HepG2 (cell line): ENCODE results near the gene RBX1. TPM values are rescaled to one million over a fixed set of nuclear protein-coding genes. Genes with fewer than 3 reads are reported as not detected.

Experiments used
- HNRNPUL1 ChIP-seq: fragments of 200-400 bp; formaldehyde crosslinking; IDR thresholded peaks from 2 replicates; pipeline ENCODE4 v1.6.1; 2017; ENCODE audit warnings: low read depth, mild to moderate bottlenecking, low read length, moderate library complexity
- HOXA5 ChIP-seq: sonication (generic); formaldehyde crosslinking; IDR thresholded peaks from 2 replicates; pipeline ENCODE4 v1.4.0; 2020; ENCODE audit warnings: missing genetic modification reagents
- NAIF1 ChIP-seq: sonication (generic); formaldehyde crosslinking; IDR thresholded peaks from 2 replicates; pipeline ENCODE4 v1.5.0; 2020; ENCODE audit warnings: mild to moderate bottlenecking, missing genetic modification reagents, borderline replicate concordance
- PRMT3 ChIP-seq: sonication (generic); formaldehyde crosslinking; IDR thresholded peaks from 2 replicates; pipeline ENCODE4 v1.8.1; 2022; ENCODE audit warnings: low read depth, mild to moderate bottlenecking, moderate library complexity, missing genetic modification reagents, borderline replicate concordance
- TOPORS ChIP-seq: sonication (generic); formaldehyde crosslinking; IDR thresholded peaks from 2 replicates; pipeline ENCODE4 v1.8.0; 2023; ENCODE audit warnings: mild to moderate bottlenecking, missing genetic modification reagents
- XRCC5 ChIP-seq: fragments of 200-400 bp; formaldehyde crosslinking; optimal IDR thresholded peaks from 2 replicates; pipeline ENCODE3; 2017; ENCODE audit warnings: mild to moderate bottlenecking, low read length
- ZFP36L1 ChIP-seq: sonication (generic); formaldehyde crosslinking; IDR thresholded peaks from 2 replicates; pipeline ENCODE4 v1.8.0; 2022; ENCODE audit warnings: mild to moderate bottlenecking, missing genetic modification reagents, moderate library complexity
- ZNF12 ChIP-seq: sonication (generic); formaldehyde crosslinking; IDR thresholded peaks from 2 replicates; pipeline ENCODE4 v1.5.0; 2020; ENCODE audit warnings: missing genetic modification reagents
- ZNF431 ChIP-seq: sonication (generic); formaldehyde crosslinking; IDR thresholded peaks from 2 replicates; pipeline ENCODE4 v1.9.0; 2022; ENCODE audit warnings: missing genetic modification reagents, low read depth, mild to moderate bottlenecking, borderline replicate concordance
- polyA plus RNA-seq, 8 experiments: library from polyadenylated mRNA; depleted of rRNA in 3 of 8; stranded (reverse) in 7 of 8; unstranded in 1 of 8; fragments of >200 nt; fragmentation: Illumina TruSeq in 4 of 8; extraction: Trizol in 4 of 8; gene quantifications; 2 replicates each; pipeline versions ENCODE4 v1.2.1 to v1.2.3, GENCODE V29; 2011 to 2016; ENCODE audit warnings: low read depth in 4 of 8, missing spikeins in 1 of 8, mixed read lengths in 1 of 8; ENCODE audit not compliant: insufficient read depth in 1 of 8
- total RNA-seq, 5 experiments: library from RNA; depleted of rRNA; stranded (reverse); fragments of >200 nt; fragmentation: Illumina TruSeq; extraction: Trizol; gene quantifications; 2 replicates each; pipeline ENCODE4 v1.2.3, GENCODE V29; 2016; ENCODE audit warnings: low read depth in 1 of 5
- TF ChIP-seq, protein P1 (sequence below), 2 experiments: fragments of 450-650 bp in 1 of 2; sonication (generic) in 1 of 2; formaldehyde crosslinking in 1 of 2; IDR thresholded peaks; 2 replicates each; pipeline versions ENCODE4 v1.6.1 to v1.8.0; 2016 to 2022; ENCODE audit warnings: antibody characterized with exemption in 1 of 2, mild to moderate bottlenecking in 1 of 2, missing genetic modification reagents in 1 of 2
- TF ChIP-seq, protein P2 (sequence below): sonication (generic); formaldehyde crosslinking; IDR thresholded peaks from 2 replicates; pipeline ENCODE4 v1.5.0; 2020; ENCODE audit warnings: missing genetic modification reagents
- TF ChIP-seq, protein P3 (sequence below): sonication (generic); formaldehyde crosslinking; IDR thresholded peaks from 2 replicates; pipeline ENCODE4 v1.4.0; 2020; ENCODE audit warnings: missing genetic modification reagents, mild to moderate bottlenecking, borderline replicate concordance
- TF ChIP-seq, protein P4 (sequence below): IDR thresholded peaks from 2 replicates; pipeline ENCODE4 v1.6.1; 2016; ENCODE audit warnings: low read depth, borderline replicate concordance

Gene RBX1
- total and polyA plus RNA-seq, 2 of the 13 experiments (the other 11 are each of a cell fraction or from before 2014, with no cell fraction given) = 84.9 to 90.2 TPM

DNA sequence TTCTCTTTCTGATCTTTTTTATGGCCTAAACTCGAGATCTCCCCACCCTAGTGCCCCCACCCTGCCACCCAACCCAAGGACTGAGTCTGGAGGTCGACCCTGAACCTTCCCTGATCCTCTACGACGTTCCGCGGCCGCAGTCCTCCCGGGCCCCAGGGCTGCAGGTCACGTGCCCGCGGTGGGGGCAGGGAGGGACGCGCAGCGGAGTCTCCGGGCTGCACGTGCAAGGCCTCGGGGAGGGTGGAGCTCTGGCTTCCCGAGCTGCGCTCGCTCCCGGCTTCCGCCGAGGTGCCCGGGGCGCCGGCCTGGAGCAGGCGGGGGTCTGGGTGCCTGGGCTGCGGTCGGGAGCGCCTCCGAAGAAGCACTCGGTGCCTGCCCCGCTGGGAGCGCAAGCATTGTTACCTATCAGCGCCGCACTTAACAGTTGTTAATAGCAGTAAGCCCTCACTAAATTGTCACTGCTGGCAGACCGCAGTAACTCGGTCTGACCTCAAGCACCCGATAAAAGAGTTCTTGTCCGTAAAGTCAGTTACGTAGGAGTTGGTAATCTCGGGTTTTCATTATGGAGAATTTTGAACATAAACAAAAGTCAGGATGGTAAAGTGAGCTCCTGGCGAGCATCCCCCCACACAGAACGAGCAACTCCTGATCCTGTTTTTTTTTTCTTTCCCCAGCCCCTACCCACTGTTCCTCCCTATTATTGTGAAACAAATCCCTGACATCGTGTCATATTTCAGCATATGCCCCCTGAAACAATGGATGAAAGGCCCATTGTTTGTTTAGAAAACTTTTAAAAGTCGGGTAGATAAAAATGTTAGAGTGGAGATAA lies 71.5 kb downstream of the RBX1 start (continued):
- TF ChIP-seq, protein P1, sequence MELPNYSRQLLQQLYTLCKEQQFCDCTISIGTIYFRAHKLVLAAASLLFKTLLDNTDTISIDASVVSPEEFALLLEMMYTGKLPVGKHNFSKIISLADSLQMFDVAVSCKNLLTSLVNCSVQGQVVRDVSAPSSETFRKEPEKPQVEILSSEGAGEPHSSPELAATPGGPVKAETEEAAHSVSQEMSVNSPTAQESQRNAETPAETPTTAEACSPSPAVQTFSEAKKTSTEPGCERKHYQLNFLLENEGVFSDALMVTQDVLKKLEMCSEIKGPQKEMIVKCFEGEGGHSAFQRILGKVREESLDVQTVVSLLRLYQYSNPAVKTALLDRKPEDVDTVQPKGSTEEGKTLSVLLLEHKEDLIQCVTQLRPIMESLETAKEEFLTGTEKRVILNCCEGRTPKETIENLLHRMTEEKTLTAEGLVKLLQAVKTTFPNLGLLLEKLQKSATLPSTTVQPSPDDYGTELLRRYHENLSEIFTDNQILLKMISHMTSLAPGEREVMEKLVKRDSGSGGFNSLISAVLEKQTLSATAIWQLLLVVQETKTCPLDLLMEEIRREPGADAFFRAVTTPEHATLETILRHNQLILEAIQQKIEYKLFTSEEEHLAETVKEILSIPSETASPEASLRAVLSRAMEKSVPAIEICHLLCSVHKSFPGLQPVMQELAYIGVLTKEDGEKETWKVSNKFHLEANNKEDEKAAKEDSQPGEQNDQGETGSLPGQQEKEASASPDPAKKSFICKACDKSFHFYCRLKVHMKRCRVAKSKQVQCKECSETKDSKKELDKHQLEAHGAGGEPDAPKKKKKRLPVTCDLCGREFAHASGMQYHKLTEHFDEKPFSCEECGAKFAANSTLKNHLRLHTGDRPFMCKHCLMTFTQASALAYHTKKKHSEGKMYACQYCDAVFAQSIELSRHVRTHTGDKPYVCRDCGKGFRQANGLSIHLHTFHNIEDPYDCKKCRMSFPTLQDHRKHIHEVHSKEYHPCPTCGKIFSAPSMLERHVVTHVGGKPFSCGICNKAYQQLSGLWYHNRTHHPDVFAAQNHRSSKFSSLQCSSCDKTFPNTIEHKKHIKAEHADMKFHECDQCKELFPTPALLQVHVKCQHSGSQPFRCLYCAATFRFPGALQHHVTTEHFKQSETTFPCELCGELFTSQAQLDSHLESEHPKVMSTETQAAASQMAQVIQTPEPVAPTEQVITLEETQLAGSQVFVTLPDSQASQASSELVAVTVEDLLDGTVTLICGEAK (IDR thresholded peaks at IDR 0.05) = no peak
- TF ChIP-seq, protein P1 (CRISPR knock-in tag; IDR thresholded peaks at IDR 0.05) = peak; percentile 57; the same call in 1 of the 2 replicates
- TF ChIP-seq HNRNPUL1 (no peak), NAIF1 (no peak; the same call in 1 of the 2 replicates), PRMT3 (0 out of 2 replicates have a peak, but pooled peaks have one; percentile 59), HOXA5 (CRISPR knock-in tag) (peak; percentile 92), ZNF431 (CRISPR knock-in tag) (peak; percentile 58; the same call in 1 of the 2 replicates), ZFP36L1 (peak; percentile 98), ZNF12 (no peak; the same call in 1 of the 2 replicates), TOPORS (CRISPR knock-in tag) (peak; percentile 76; the same call in 1 of the 2 replicates), XRCC5 (peak; percentile 62)
- TF ChIP-seq, protein P2, sequence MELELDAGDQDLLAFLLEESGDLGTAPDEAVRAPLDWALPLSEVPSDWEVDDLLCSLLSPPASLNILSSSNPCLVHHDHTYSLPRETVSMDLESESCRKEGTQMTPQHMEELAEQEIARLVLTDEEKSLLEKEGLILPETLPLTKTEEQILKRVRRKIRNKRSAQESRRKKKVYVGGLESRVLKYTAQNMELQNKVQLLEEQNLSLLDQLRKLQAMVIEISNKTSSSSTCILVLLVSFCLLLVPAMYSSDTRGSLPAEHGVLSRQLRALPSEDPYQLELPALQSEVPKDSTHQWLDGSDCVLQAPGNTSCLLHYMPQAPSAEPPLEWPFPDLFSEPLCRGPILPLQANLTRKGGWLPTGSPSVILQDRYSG (CRISPR knock-in tag) = peak; percentile 81; the same call in 1 of the 2 replicates
- TF ChIP-seq, protein P3, sequence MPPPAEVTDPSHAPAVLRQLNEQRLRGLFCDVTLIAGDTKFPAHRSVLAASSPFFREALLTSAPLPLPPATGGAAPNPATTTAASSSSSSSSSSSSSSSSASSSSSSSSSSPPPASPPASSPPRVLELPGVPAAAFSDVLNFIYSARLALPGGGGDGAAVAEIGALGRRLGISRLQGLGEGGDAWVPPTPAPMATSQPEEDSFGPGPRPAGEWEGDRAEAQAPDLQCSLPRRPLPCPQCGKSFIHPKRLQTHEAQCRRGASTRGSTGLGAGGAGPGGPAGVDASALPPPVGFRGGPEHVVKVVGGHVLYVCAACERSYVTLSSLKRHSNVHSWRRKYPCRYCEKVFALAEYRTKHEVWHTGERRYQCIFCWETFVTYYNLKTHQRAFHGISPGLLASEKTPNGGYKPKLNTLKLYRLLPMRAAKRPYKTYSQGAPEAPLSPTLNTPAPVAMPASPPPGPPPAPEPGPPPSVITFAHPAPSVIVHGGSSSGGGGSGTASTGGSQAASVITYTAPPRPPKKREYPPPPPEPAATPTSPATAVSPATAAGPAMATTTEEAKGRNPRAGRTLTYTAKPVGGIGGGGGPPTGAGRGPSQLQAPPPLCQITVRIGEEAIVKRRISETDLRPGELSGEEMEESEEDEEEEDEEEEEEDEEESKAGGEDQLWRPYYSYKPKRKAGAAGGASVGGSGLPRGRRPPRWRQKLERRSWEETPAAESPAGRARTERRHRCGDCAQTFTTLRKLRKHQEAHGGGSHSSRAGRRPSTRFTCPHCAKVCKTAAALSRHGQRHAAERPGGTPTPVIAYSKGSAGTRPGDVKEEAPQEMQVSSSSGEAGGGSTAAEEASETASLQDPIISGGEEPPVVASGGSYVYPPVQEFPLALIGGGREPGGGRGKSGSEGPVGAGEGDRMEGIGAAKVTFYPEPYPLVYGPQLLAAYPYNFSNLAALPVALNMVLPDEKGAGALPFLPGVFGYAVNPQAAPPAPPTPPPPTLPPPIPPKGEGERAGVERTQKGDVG (CRISPR knock-in tag) = peak; percentile 77; the same call in 1 of the 2 replicates
- TF ChIP-seq, protein P4, sequence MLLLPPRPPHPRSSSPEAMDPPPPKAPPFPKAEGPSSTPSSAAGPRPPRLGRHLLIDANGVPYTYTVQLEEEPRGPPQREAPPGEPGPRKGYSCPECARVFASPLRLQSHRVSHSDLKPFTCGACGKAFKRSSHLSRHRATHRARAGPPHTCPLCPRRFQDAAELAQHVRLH = peak; percentile 93; the same call in 1 of the 2 replicates
